ENCODE data around the gene OR2A2. TPM values are rescaled to one million over a fixed set of nuclear protein-coding genes. Genes with fewer than 3 reads are reported as not detected.

The OR2A2 gene
- total RNA-seq, 2 experiments from 2014 or later, result not detected

DNA sequence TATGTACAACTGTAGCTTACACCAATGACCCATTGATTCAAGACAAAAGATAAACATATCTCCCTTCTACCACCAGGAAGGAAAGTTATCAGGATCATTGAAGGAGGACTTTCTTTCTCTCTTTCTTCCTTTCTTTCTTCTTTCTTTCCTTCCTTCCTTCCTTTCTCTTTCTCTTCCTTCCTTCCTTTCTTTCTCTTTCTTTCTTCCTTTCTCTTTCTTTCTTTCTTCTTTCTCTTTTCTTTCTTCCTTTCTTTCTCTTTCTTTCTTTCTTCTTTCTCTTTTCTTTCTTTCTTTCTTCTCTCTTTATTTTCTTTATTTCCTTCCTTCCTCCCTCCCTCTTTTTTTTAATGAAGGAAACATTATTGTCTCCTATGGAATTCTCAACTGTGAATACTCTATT is 10.6 kb upstream of the OR2A2 start:
- Histone ChIP-seq H3K9me3 (ENCODE audit: low read length) (no peaks in the 10 kb centered on the region), H4K20me1 (ENCODE audit: insufficient read depth, low read length) (no peaks in the 10 kb centered on the region), H3K4me3 (ENCODE audit: low read depth, low read length, poor library complexity, severe bottlenecking) (no peak overlapping the region), H3K36me3 (ENCODE audit: insufficient read depth, low read length) (no peaks in the 10 kb centered on the region), H3K4me1 (ENCODE audit: insufficient read depth, low read length, poor library complexity, severe bottlenecking) (no peaks in the 10 kb centered on the region), H3K4me2 (ENCODE audit: low read length) (no peak overlapping the region), H3K27ac (ENCODE audit: low read depth, low read length, poor library complexity, severe bottlenecking) (no peak overlapping the region), H3K79me2 (ENCODE audit: insufficient read depth, low read depth, low read length) (no peaks in the 10 kb centered on the region), H2AFZ (ENCODE audit: low read length) (no peak overlapping the region), H3K9me2 (ENCODE audit: insufficient read depth, low read length) (no peaks in the 10 kb centered on the region)
- BruUV-seq (replicated peaks), result no TSS peak
- POLR2A ChIA-PET, result interaction anchor here (1.2 kb wide), 1 partner anchor 92 kb away, joined by 4 read pairs; no protein-coding TSS in a partner anchor
- DNase-seq (ENCODE audit: low spot score), result no peak
- no peak for TF ChIP-seq EZH2phosphoT487 (IDR thresholded peaks at IDR 0.05; ENCODE audit: borderline replicate concordance, low read depth, low read length)
- TF ChIP-seq, protein P1, sequence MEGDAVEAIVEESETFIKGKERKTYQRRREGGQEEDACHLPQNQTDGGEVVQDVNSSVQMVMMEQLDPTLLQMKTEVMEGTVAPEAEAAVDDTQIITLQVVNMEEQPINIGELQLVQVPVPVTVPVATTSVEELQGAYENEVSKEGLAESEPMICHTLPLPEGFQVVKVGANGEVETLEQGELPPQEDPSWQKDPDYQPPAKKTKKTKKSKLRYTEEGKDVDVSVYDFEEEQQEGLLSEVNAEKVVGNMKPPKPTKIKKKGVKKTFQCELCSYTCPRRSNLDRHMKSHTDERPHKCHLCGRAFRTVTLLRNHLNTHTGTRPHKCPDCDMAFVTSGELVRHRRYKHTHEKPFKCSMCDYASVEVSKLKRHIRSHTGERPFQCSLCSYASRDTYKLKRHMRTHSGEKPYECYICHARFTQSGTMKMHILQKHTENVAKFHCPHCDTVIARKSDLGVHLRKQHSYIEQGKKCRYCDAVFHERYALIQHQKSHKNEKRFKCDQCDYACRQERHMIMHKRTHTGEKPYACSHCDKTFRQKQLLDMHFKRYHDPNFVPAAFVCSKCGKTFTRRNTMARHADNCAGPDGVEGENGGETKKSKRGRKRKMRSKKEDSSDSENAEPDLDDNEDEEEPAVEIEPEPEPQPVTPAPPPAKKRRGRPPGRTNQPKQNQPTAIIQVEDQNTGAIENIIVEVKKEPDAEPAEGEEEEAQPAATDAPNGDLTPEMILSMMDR (conservative IDR thresholded peaks at IDR 0.05; ENCODE audit: low read length), result no peak
- CTCF ChIA-PET (ENCODE audit: unreplicated experiment), result no interaction called here
- intact Hi-C loops (cut with micrococcal nuclease; ENCODE audit: unreplicated experiment), result no loop called here

DNA sequence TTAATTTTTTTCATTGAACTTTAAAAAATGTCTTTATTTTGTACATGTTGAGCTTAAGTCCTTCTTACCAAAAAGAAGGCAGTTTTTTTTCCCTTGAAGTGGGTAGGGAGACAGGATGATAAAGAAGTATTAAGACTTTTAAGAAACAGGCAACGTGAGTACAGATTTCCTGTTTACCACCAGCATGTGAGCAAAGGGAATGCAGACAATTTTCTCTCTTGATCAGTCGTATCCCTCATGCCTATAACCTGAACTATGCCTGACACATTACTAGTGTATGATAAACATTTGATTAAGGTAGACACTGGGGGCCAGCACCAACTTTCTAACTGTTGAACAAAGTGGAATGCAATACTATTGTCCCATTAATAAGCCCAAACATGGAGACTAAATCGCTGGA is 8.8 kb upstream of the OR2A2 start:
- Histone ChIP-seq H3K4me1 (ENCODE audit: insufficient read depth, low read length, poor library complexity, severe bottlenecking) (no peaks in the 10 kb centered on the region), H3K4me2 (ENCODE audit: low read length) (no peak overlapping the region), H3K4me3 (ENCODE audit: low read depth, low read length, poor library complexity, severe bottlenecking) (no peak overlapping the region), H3K27ac (ENCODE audit: low read depth, low read length, poor library complexity, severe bottlenecking) (no peak overlapping the region), H3K9me3 (ENCODE audit: low read length) (no peaks in the 10 kb centered on the region), H3K36me3 (ENCODE audit: insufficient read depth, low read length) (no peaks in the 10 kb centered on the region), H3K9me2 (ENCODE audit: insufficient read depth, low read length) (no peaks in the 10 kb centered on the region), H3K79me2 (ENCODE audit: insufficient read depth, low read depth, low read length) (no peaks in the 10 kb centered on the region), H2AFZ (ENCODE audit: low read length) (no peak overlapping the region), H4K20me1 (ENCODE audit: insufficient read depth, low read length) (no peaks in the 10 kb centered on the region)
- no peak for DNase-seq (ENCODE audit: low spot score)
- CTCF ChIA-PET (ENCODE audit: unreplicated experiment), result no interaction called here
- TF ChIP-seq EZH2phosphoT487 (IDR thresholded peaks at IDR 0.05; ENCODE audit: borderline replicate concordance, low read depth, low read length), result no peak
- TF ChIP-seq, protein P1 (conservative IDR thresholded peaks at IDR 0.05; ENCODE audit: low read length), result no peak
- BruUV-seq (replicated peaks), result no TSS peak
- intact Hi-C loops (cut with micrococcal nuclease; ENCODE audit: unreplicated experiment), result no loop called here
- POLR2A ChIA-PET, result no interaction called here

DNA sequence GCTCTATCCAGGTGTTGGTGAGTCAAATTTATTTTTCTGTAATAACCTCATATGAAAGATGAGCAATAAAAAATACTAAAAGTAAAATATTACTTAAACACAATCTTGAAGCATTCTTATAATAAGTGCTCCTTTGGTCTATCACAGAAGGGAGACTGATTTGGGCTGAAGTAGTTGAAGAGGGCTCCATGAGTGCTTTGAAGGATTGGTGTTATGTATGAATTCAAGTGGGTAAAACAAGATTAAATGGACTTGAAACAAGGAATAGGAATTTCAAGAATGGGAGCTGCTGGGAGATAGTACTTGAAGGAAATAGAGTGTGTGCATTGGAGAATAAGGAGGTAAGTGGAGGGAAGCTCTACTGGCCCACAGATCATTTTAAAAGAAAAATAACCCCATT is 7.3 kb upstream of the OR2A2 start:
- H3K9me3 ChIP-seq (ENCODE audit: low read length), result no peaks in the 10 kb centered on the region
- no peaks in the 10 kb centered on the region for H3K9me2 ChIP-seq (ENCODE audit: insufficient read depth, low read length)
- no peak overlapping the region for H2AFZ ChIP-seq (ENCODE audit: low read length)
- ChIA-PET POLR2A (no interaction called here), CTCF (ENCODE audit: unreplicated experiment) (no interaction called here)
- DNase-seq (ENCODE audit: low spot score), result no peak
- TF ChIP-seq EZH2phosphoT487 (IDR thresholded peaks at IDR 0.05; ENCODE audit: borderline replicate concordance, low read depth, low read length), result no peak
- TF ChIP-seq, protein P1 (conservative IDR thresholded peaks at IDR 0.05; ENCODE audit: low read length), result no peak
- H3K27ac ChIP-seq (ENCODE audit: low read depth, low read length, poor library complexity, severe bottlenecking), result no peak overlapping the region
- no peaks in the 10 kb centered on the region for H4K20me1 ChIP-seq (ENCODE audit: insufficient read depth, low read length)
- H3K4me3 ChIP-seq (ENCODE audit: low read depth, low read length, poor library complexity, severe bottlenecking), result no peak overlapping the region
- no peak overlapping the region for H3K4me2 ChIP-seq (ENCODE audit: low read length)
- H3K79me2 ChIP-seq (ENCODE audit: insufficient read depth, low read depth, low read length), result no peaks in the 10 kb centered on the region
- BruUV-seq (replicated peaks), result no TSS peak
- no peaks in the 10 kb centered on the region for H3K4me1 ChIP-seq (ENCODE audit: insufficient read depth, low read length, poor library complexity, severe bottlenecking)
- intact Hi-C loops (cut with micrococcal nuclease; ENCODE audit: unreplicated experiment), result no loop called here
- H3K36me3 ChIP-seq (ENCODE audit: insufficient read depth, low read length), result no peaks in the 10 kb centered on the region

All from OCI-LY7 (cell line).